CD14-positive monocyte (primary cell): Measurements from ENCODE around the gene ACO2. TPM values are rescaled to one million over a fixed set of nuclear protein-coding genes. Genes with fewer than 3 reads are reported as not detected.

Experiments used
- DNase-seq, 3 donors: peaks; one replicate each; pipeline ENCODE4 v3.0.0-alpha.2; 2011 to 2022
- H2AFZ ChIP-seq: 2 replicates; pipeline ENCODE4 v1.6.0; 2012; ENCODE audit warnings: mild to moderate bottlenecking, low read depth, low read length, inconsistent platforms; ENCODE audit not compliant: insufficient read depth, poor library complexity, severe bottlenecking
- H3K27ac ChIP-seq, 2 donors: 1 replicate in 1 of 2; 2 replicates in 1 of 2; pipeline ENCODE4 v1.5.1; 2012 to 2013; ENCODE audit warnings: low read length in 2 of 2, control low read depth in 1 of 2, inconsistent platforms in 1 of 2, low read depth in 1 of 2, mild to moderate bottlenecking in 1 of 2
- H3K27me3 ChIP-seq, 2 donors: one replicate each; pipeline versions ENCODE4 v1.6.0 to v1.6.1; 2011 to 2013; ENCODE audit warnings: low read length in 2 of 2; ENCODE audit not compliant: control insufficient read depth in 2 of 2, insufficient read depth in 2 of 2
- H3K36me3 ChIP-seq, 2 donors: replicated peaks in 1 of 2; 1 replicate in 1 of 2; 2 replicates in 1 of 2; pipeline versions ENCODE4 v1.5.1 to v1.6.1; 2012 to 2013; ENCODE audit warnings: low read length in 2 of 2, control low read depth in 1 of 2, inconsistent platforms in 1 of 2, mild to moderate bottlenecking in 1 of 2; ENCODE audit not compliant: insufficient read depth in 2 of 2, control insufficient read depth in 1 of 2
- H3K4me1 ChIP-seq, 2 donors: 1 replicate in 1 of 2; 2 replicates in 1 of 2; pipeline versions ENCODE4 v1.5.1 to v1.6.1; 2012 to 2013; ENCODE audit warnings: low read length in 2 of 2, control low read depth in 1 of 2, inconsistent platforms in 1 of 2, mild to moderate bottlenecking in 1 of 2, moderate library complexity in 1 of 2; ENCODE audit not compliant: insufficient read depth in 2 of 2, control insufficient read depth in 1 of 2
- H3K4me2 ChIP-seq: replicated peaks from 2 replicates; pipeline ENCODE3; 2012; ENCODE audit warnings: low read length, moderate library complexity, mild to moderate bottlenecking; ENCODE audit not compliant: poor library complexity, severe bottlenecking; ENCODE audit errors: extremely low read depth
- H3K4me3 ChIP-seq, 3 experiments: fragments of 200-600 bp in 1 of 3; sonication (generic) in 1 of 3; replicated peaks in 1 of 3; 1 replicate in 2 of 3; 2 replicates in 1 of 3; pipeline ENCODE4 v1.5.1; 2011 to 2013; ENCODE audit warnings: low read length in 3 of 3, mild to moderate bottlenecking in 3 of 3, control low read depth in 2 of 3, low read depth in 2 of 3, inconsistent platforms in 1 of 3, moderate library complexity in 1 of 3
- H3K79me2 ChIP-seq: 2 replicates; pipeline ENCODE4 v1.6.0; 2012; ENCODE audit warnings: mild to moderate bottlenecking, control low read depth, inconsistent platforms, low read length, moderate library complexity; ENCODE audit not compliant: insufficient read depth
- H3K9ac ChIP-seq: 2 replicates; pipeline ENCODE4 v1.6.0; 2017; ENCODE audit warnings: low read length, mild to moderate bottlenecking; ENCODE audit not compliant: insufficient read depth, poor library complexity, severe bottlenecking
- H3K9me3 ChIP-seq, 2 donors: replicated peaks in 1 of 2; 1 replicate in 1 of 2; 2 replicates in 1 of 2; pipeline versions ENCODE4 v1.5.1 to v1.6.1; 2012 to 2013; ENCODE audit warnings: low read length in 2 of 2, control low read depth in 1 of 2; ENCODE audit not compliant: control insufficient read depth in 1 of 2, insufficient read depth in 1 of 2
- H4K20me1 ChIP-seq: 2 replicates; pipeline ENCODE4 v1.6.0; 2012; ENCODE audit warnings: mild to moderate bottlenecking, low read length, control low read depth, moderate library complexity; ENCODE audit not compliant: insufficient read depth
- H3K27ac Mint-ChIP-seq, 7 donors: one replicate each; pipeline ENCODE4 v1.8.0; 2020; ENCODE audit warnings: mild to moderate bottlenecking in 7 of 7, mixed read lengths in 7 of 7, moderate library complexity in 6 of 7, inconsistent platforms in 2 of 7
- H3K27me3 Mint-ChIP-seq, 3 donors: one replicate each; pipeline ENCODE4 v1.8.0; 2021 to 2022; ENCODE audit warnings: low read depth in 3 of 3, mild to moderate bottlenecking in 3 of 3, mixed read lengths in 3 of 3, moderate library complexity in 3 of 3, inconsistent platforms in 1 of 3
- H3K36me3 Mint-ChIP-seq, 2 donors: one replicate each; pipeline ENCODE4 v1.8.0; 2020; ENCODE audit warnings: mixed read lengths in 2 of 2, inconsistent platforms in 1 of 2, mild to moderate bottlenecking in 1 of 2
- H3K4me1 Mint-ChIP-seq: one replicate; pipeline ENCODE4 v1.8.0; 2020; ENCODE audit warnings: mild to moderate bottlenecking, mixed read lengths
- H3K4me3 Mint-ChIP-seq, 2 donors: one replicate each; pipeline ENCODE4 v1.8.0; 2020; ENCODE audit warnings: mild to moderate bottlenecking in 2 of 2, mixed read lengths in 2 of 2, moderate library complexity in 1 of 2
- H3K9me3 Mint-ChIP-seq, 7 donors: one replicate each; pipeline ENCODE4 v1.8.0; 2020 to 2022; ENCODE audit warnings: mixed read lengths in 7 of 7, mild to moderate bottlenecking in 6 of 7, moderate library complexity in 6 of 7, inconsistent platforms in 2 of 7
- CTCF ChIP-seq: fragments of 200-600 bp; IDR thresholded peaks from one replicate; pipeline ENCODE4 v1.8.0; 2022; ENCODE audit warnings: antibody characterized with exemption, mild to moderate bottlenecking
- WGBS: methylation state at CpG from one replicate; pipeline ENCODE4 v1.1.5; 2013; ENCODE audit warnings: missing lambda C conversion rate; ENCODE audit not compliant: insufficient coverage; 5-methylcytosine and 5-hydroxymethylcytosine counted together
- intact Hi-C, 2 donors: fragments of 100-400 bp; cut with micrococcal nuclease; formaldehyde crosslinking; loops; one replicate each; pipeline versions ENCODE4 v1.15.0 to v1.15.1; 2023
- polyA plus RNA-seq, 3 donors: library from polyadenylated mRNA; depleted of rRNA in 1 of 3; unstranded in 2 of 3; stranded (reverse) in 1 of 3; fragments of 300-500 nt in 2 of 3; fragments of >200 nt in 1 of 3; fragmentation: Illumina TruSeq in 2 of 3; gene quantifications; 1 replicate in 2 of 3; 2 replicates in 1 of 3; pipeline ENCODE4 v1.2.3, GENCODE V29; 2012 to 2021

ACO2 gene
- polyA plus RNA-seq, 3 donors, result 56.8 to 75.8 (median 64.2) TPM

DNA sequence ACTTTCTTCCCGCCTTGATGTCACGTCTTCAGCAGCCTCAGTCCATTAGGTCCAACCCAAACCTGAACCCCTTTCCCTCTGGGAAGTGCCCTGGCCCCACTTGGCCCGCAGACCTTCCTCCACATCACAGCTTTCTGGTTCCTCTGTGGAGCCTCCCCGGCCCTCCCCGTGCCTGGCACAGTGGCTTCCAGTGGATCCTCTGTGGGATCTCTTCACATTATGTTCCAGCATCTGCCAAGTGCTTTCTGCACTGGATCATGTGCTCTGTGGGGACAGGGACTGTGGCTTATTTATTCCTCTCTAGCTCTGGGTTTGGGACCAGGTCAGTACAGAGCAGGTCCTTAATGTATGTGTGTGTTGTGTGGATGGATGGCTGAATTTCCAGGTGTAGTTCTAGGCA, 44.5 kb downstream of the ACO2 start:
- H3K4me2 ChIP-seq, result no peak overlapping the region
- no peak overlapping the region for H3K4me3 ChIP-seq
- no peaks in the 10 kb centered on the region for H3K4me1 ChIP-seq
- peaks cover 93 to 99% of the 10 kb centered on the region in 2 donors for H3K36me3 ChIP-seq
- no peak overlapping the region for H2AFZ ChIP-seq
- no peaks in the 10 kb centered on the region for H3K79me2 ChIP-seq
- no peak for TF ChIP-seq CTCF
- Mint-ChIP-seq H3K4me1 (no peaks in the 10 kb centered on the region), H3K36me3 (peaks cover 83 to 99% of the 10 kb centered on the region in 2 donors), H3K4me3 (no peak overlapping the region), H3K27ac (peak overlapping the region in 3 of 7 donors; percentile 56 to 83 (median 67)), H3K27me3 (no peaks in the 10 kb centered on the region), H3K9me3 (no peaks in the 10 kb centered on the region)
- intact Hi-C loops, result no loop called here
- H3K27me3 ChIP-seq, result no peaks in the 10 kb centered on the region
- WGBS, result 84% methylated on average over 5 of the region's 5 CpGs
- no peak overlapping the region for H3K27ac ChIP-seq
- no peak for DNase-seq
- H3K9ac ChIP-seq, result no peak overlapping the region
- no peaks in the 10 kb centered on the region for H3K9me3 ChIP-seq
- peaks cover 7% of the 10 kb centered on the region for H4K20me1 ChIP-seq

GRCh38 chr22:41516462-41516861, 47.5 kb downstream of the ACO2 start:
- Histone ChIP-seq H3K4me1 (no peaks in the 10 kb centered on the region), H3K36me3 (peaks cover 82 to 100% of the 10 kb centered on the region in 2 donors), H3K4me3 (no peak overlapping the region), H4K20me1 (no peaks in the 10 kb centered on the region), H3K27ac (no peak overlapping the region), H3K79me2 (no peaks in the 10 kb centered on the region), H3K27me3 (no peaks in the 10 kb centered on the region), H2AFZ (no peak overlapping the region), H3K9me3 (no peaks in the 10 kb centered on the region), H3K4me2 (no peak overlapping the region), H3K9ac (no peak overlapping the region)
- DNase-seq, result no peak
- Mint-ChIP-seq H3K27ac (peak overlapping the region in 2 of 7 donors; percentile 13 to 15), H3K9me3 (no peaks in the 10 kb centered on the region), H3K4me1 (no peaks in the 10 kb centered on the region), H3K4me3 (no peak overlapping the region), H3K27me3 (no peaks in the 10 kb centered on the region), H3K36me3 (peaks cover 80 to 97% of the 10 kb centered on the region in 2 donors)
- no peak for TF ChIP-seq CTCF
- intact Hi-C loops, result loop anchor here (2.0 kb wide), 2 partner anchors 112 to 114 kb away; no protein-coding TSS in a partner anchor
- WGBS, result 96% methylated on average over 7 of the region's 8 CpGs
